T-cell (primary cell): ENCODE data around the gene SAFB2. TPM values are rescaled to one million over a fixed set of nuclear protein-coding genes. Genes with fewer than 3 reads are reported as not detected.
A peak's percentile ranks its signal among the peaks of the same experiment; 100 is the strongest.

ENCODE experiments used
- ATAC-seq, 4 experiments: fragments of 200-7000 bp in 3 of 4; fragments of 150-1000 bp in 1 of 4; cut with Tn5 transposase; replicated peaks in 1 of 4; 1 replicate in 3 of 4; 2 replicates in 1 of 4; pipeline ENCODE4 v1.10.0; 2021; ENCODE audit warnings: moderate library complexity in 3 of 4, mild to moderate bottlenecking in 2 of 4, moderate number of reproducible peaks in 1 of 4
- CTCF ChIA-PET, 2 donors: fragments of 300-600 bp; sonication (Branson Sonifier 250); formaldehyde crosslinking; loops; one replicate each; lab custom pipeline; 2022; ENCODE audit warnings: antibody characterized with exemption in 2 of 2; lab: Charles Lee
- POLR2A ChIA-PET, 2 donors: fragments of 300-600 bp; sonication (Branson Sonifier 250); formaldehyde crosslinking; loops; one replicate each; lab custom pipeline; 2022; ENCODE audit warnings: antibody characterized with exemption in 2 of 2; lab: Charles Lee
- DNase-seq, 35 experiments: peaks; one replicate each; pipeline versions ENCODE4 v3.0.0 to v3.0.0-alpha.2; 2013 to 2023
- H3K27ac ChIP-seq: one replicate; pipeline ENCODE4 v1.5.1; 2013; ENCODE audit warnings: low read length
- H3K27me3 ChIP-seq, 2 experiments: replicated peaks in 1 of 2; 1 replicate in 1 of 2; 2 replicates in 1 of 2; pipeline versions ENCODE4 v1.6.1 to v1.7.0; 2013; ENCODE audit warnings: low read length in 1 of 2, mixed read lengths in 1 of 2; ENCODE audit not compliant: control insufficient read depth in 2 of 2, insufficient read depth in 2 of 2; ENCODE audit errors: extremely low read depth in 1 of 2
- H3K36me3 ChIP-seq, 2 donors: 1 replicate in 1 of 2; 2 replicates in 1 of 2; pipeline versions ENCODE4 v1.6.1 to v1.7.0; 2013; ENCODE audit warnings: low read length in 1 of 2; ENCODE audit not compliant: control insufficient read depth in 2 of 2, insufficient read depth in 1 of 2; ENCODE audit errors: extremely low read depth in 1 of 2
- H3K4me1 ChIP-seq, 2 experiments: 1 replicate in 1 of 2; 2 replicates in 1 of 2; pipeline versions ENCODE4 v1.6.1 to v1.7.0; 2013; ENCODE audit warnings: low read length in 2 of 2, mixed read lengths in 1 of 2; ENCODE audit not compliant: insufficient read depth in 2 of 2, control insufficient read depth in 1 of 2; ENCODE audit errors: extremely low read depth in 1 of 2
- H3K4me3 ChIP-seq, 2 donors: 1 replicate in 1 of 2; 2 replicates in 1 of 2; pipeline versions ENCODE4 v1.5.1 to v1.7.0; 2013; ENCODE audit warnings: mild to moderate bottlenecking in 2 of 2, low read length in 1 of 2, moderate library complexity in 1 of 2; ENCODE audit not compliant: control insufficient read depth in 1 of 2; ENCODE audit errors: extremely low read depth in 1 of 2
- H3K9me3 ChIP-seq: 2 replicates; pipeline ENCODE4 v1.7.0; 2013
- H3K27ac Mint-ChIP-seq, 2 donors: one replicate each; pipeline ENCODE4 v1.8.0; 2020 to 2021; ENCODE audit warnings: mild to moderate bottlenecking in 2 of 2, mixed read lengths in 2 of 2
- H3K27me3 Mint-ChIP-seq, 2 donors: one replicate each; pipeline ENCODE4 v1.8.0; 2021 to 2022; ENCODE audit warnings: mixed read lengths in 2 of 2
- H3K36me3 Mint-ChIP-seq: one replicate; pipeline ENCODE4 v1.8.0; 2021; ENCODE audit warnings: mixed read lengths
- H3K4me1 Mint-ChIP-seq, 3 donors: one replicate each; pipeline ENCODE4 v1.8.0; 2020 to 2022; ENCODE audit warnings: mixed read lengths in 3 of 3, mild to moderate bottlenecking in 1 of 3
- H3K4me3 Mint-ChIP-seq, 3 donors: one replicate each; pipeline ENCODE4 v1.8.0; 2020 to 2022; ENCODE audit warnings: mild to moderate bottlenecking in 3 of 3, mixed read lengths in 3 of 3, moderate library complexity in 3 of 3
- H3K9me3 Mint-ChIP-seq, 3 donors: one replicate each; pipeline ENCODE4 v1.8.0; 2020 to 2022; ENCODE audit warnings: mixed read lengths in 3 of 3
- WGBS: methylation state at CpG from one replicate; pipeline ENCODE4 v1.1.5; 2013; ENCODE audit warnings: missing lambda C conversion rate; ENCODE audit not compliant: insufficient coverage; 5-methylcytosine and 5-hydroxymethylcytosine counted together
- total RNA-seq, 35 experiments: library from RNA in 6 of 35; stranded (reverse) in 6 of 35; fragments of 120-200 nt in 1 of 35; gene quantifications; one replicate each; pipeline versions ENCODE4 v1.2.1 to v1.2.4 and lab custom pipeline; 2013 to 2026

Gene SAFB2
- total RNA-seq, 5 donors from 2014 or later (not counting 1 experiment from before 2014, with no cell fraction given), result 222 to 253 (median 237) TPM

- Mint-ChIP-seq H3K4me1 (no peaks in the 10 kb centered on the region), H3K36me3 (peaks cover 64% of the 10 kb centered on the region), H3K27me3 (no peaks in the 10 kb centered on the region), H3K9me3 (no peaks in the 10 kb centered on the region), H3K27ac (no peak overlapping the region), H3K4me3 (no peak overlapping the region)
- Histone ChIP-seq H3K36me3 (peaks cover 45 to 87% of the 10 kb centered on the region in 2 donors), H3K27ac (no peak overlapping the region), H3K4me1 (no peaks in the 10 kb centered on the region), H3K9me3 (no peaks in the 10 kb centered on the region), H3K4me3 (no peak overlapping the region), H3K27me3 (no peaks in the 10 kb centered on the region)
- WGBS, result 97% methylated on average over 7 of the region's 10 CpGs
- ChIA-PET CTCF (no interaction called here), POLR2A (no interaction called here)
- no peak for DNase-seq
- ATAC-seq, result no peak
Observed at GRCh38 chr19:5652261-5652660, 29.7 kb upstream of the SAFB2 start.

- no peaks in the 10 kb centered on the region for H3K27me3 ChIP-seq
- peaks cover 70% of the 10 kb centered on the region for H3K36me3 Mint-ChIP-seq
- ATAC-seq (no peak), DNase-seq (no peak)
- H3K4me3 ChIP-seq, result no peak overlapping the region
- WGBS, result 95% methylated on average over 5 of the region's 5 CpGs
- ChIA-PET CTCF (no interaction called here), POLR2A (no interaction called here)
- no peaks in the 10 kb centered on the region for H3K4me1 ChIP-seq
- H3K4me3 Mint-ChIP-seq, result no peak overlapping the region
- no peak overlapping the region for H3K27ac ChIP-seq
- H3K36me3 ChIP-seq, result peaks cover 49 to 87% of the 10 kb centered on the region in 2 donors
- H3K9me3 Mint-ChIP-seq, result no peaks in the 10 kb centered on the region
- H3K9me3 ChIP-seq, result no peaks in the 10 kb centered on the region
- no peak overlapping the region for H3K27ac Mint-ChIP-seq
- peaks cover 0 to 7% (median 3%) of the 10 kb centered on the region in 3 donors for H3K4me1 Mint-ChIP-seq
- no peaks in the 10 kb centered on the region for H3K27me3 Mint-ChIP-seq
Observed at GRCh38 chr19:5651361-5651760, 28.8 kb upstream of the SAFB2 start.

- Mint-ChIP-seq H3K4me3 (no peak overlapping the region), H3K27ac (no peak overlapping the region), H3K36me3 (peaks cover 72% of the 10 kb centered on the region), H3K27me3 (no peaks in the 10 kb centered on the region), H3K9me3 (no peaks in the 10 kb centered on the region), H3K4me1 (peaks cover 14 to 25% (median 21%) of the 10 kb centered on the region in 3 donors)
- ATAC-seq (no peak), DNase-seq (no peak)
- CTCF ChIA-PET, result no interaction called here
- Histone ChIP-seq H3K4me1 (no peaks in the 10 kb centered on the region), H3K4me3 (no peak overlapping the region), H3K27ac (no peak overlapping the region), H3K27me3 (no peaks in the 10 kb centered on the region), H3K36me3 (peaks cover 34 to 82% of the 10 kb centered on the region in 2 donors), H3K9me3 (no peaks in the 10 kb centered on the region)
- POLR2A ChIA-PET, result no interaction called here
- 100% methylated on average over 3 of the region's 11 CpGs for WGBS
Observed at GRCh38 chr19:5648464-5648863, 25.9 kb upstream of the SAFB2 start.

- Mint-ChIP-seq H3K36me3 (peaks cover 68% of the 10 kb centered on the region), H3K4me3 (no peak overlapping the region), H3K9me3 (no peaks in the 10 kb centered on the region), H3K27me3 (no peaks in the 10 kb centered on the region), H3K4me1 (peaks cover 23 to 36% (median 26%) of the 10 kb centered on the region in 3 donors), H3K27ac (no peak overlapping the region)
- POLR2A ChIA-PET, result interaction anchor here in 1 of 2 donors (0.6 kb wide), 1 partner anchor 1344 kb away, joined by 3 read pairs; no protein-coding TSS in a partner anchor
- ATAC-seq, result no peak
- no peak for DNase-seq
- no peaks in the 10 kb centered on the region for H3K4me1 ChIP-seq
- H3K4me3 ChIP-seq, result no peak overlapping the region
- WGBS, result 98% methylated on average over 4 of the region's 4 CpGs
- no peaks in the 10 kb centered on the region for H3K27me3 ChIP-seq
- H3K27ac ChIP-seq, result no peak overlapping the region
- H3K9me3 ChIP-seq, result no peaks in the 10 kb centered on the region
- CTCF ChIA-PET, result no interaction called here
- peaks cover 25 to 82% of the 10 kb centered on the region in 2 donors for H3K36me3 ChIP-seq
Observed at GRCh38 chr19:5646703-5647102, 24.1 kb upstream of the SAFB2 start.

GRCh38 chr19:5645409-5645808, 22.8 kb upstream of the SAFB2 start:
- POLR2A ChIA-PET, result interaction anchor here (0.6 kb wide), 2 partner anchors 15 to 71 kb away, joined by 3 to 11 read pairs; no protein-coding TSS in a partner anchor
- 100% methylated on average over 3 of the region's 5 CpGs for WGBS
- no peak overlapping the region for H3K27ac ChIP-seq
- peaks cover 26 to 42% (median 29%) of the 10 kb centered on the region in 3 donors for H3K4me1 Mint-ChIP-seq
- no peak overlapping the region for H3K4me3 ChIP-seq
- ATAC-seq, result no peak
- peaks cover 20 to 76% of the 10 kb centered on the region in 2 donors for H3K36me3 ChIP-seq
- peaks cover 66% of the 10 kb centered on the region for H3K36me3 Mint-ChIP-seq
- no peaks in the 10 kb centered on the region for H3K27me3 Mint-ChIP-seq
- no peak overlapping the region for H3K4me3 Mint-ChIP-seq
- CTCF ChIA-PET, result no interaction called here
- DNase-seq, result no peak
- H3K27ac Mint-ChIP-seq, result no peak overlapping the region
- H3K9me3 Mint-ChIP-seq, result no peaks in the 10 kb centered on the region
- no peaks in the 10 kb centered on the region for H3K27me3 ChIP-seq
- H3K4me1 ChIP-seq, result no peaks in the 10 kb centered on the region
- no peaks in the 10 kb centered on the region for H3K9me3 ChIP-seq

- no peak overlapping the region for H3K4me3 ChIP-seq
- no peak for ATAC-seq
- CTCF ChIA-PET, result no interaction called here
- H3K9me3 ChIP-seq, result no peaks in the 10 kb centered on the region
- no peak for DNase-seq
- Mint-ChIP-seq H3K36me3 (peaks cover 59% of the 10 kb centered on the region), H3K27me3 (no peaks in the 10 kb centered on the region), H3K4me3 (no peak overlapping the region), H3K4me1 (peaks cover 26 to 45% (median 33%) of the 10 kb centered on the region in 3 donors), H3K9me3 (no peaks in the 10 kb centered on the region), H3K27ac (peak overlapping the region in 1 of 2 donors; percentile 34)
- H3K27me3 ChIP-seq, result no peaks in the 10 kb centered on the region
- H3K36me3 ChIP-seq, result peaks cover 20 to 68% of the 10 kb centered on the region in 2 donors
- no peak overlapping the region for H3K27ac ChIP-seq
- no peaks in the 10 kb centered on the region for H3K4me1 ChIP-seq
- 100% methylated on average over 1 of the region's 2 CpGs for WGBS
- POLR2A ChIA-PET, result interaction anchor here in 1 of 2 donors (0.5 kb wide), 1 partner anchor 1883 kb away, joined by 8 read pairs; no protein-coding TSS in a partner anchor
Observed at GRCh38 chr19:5644037-5644436, 21.5 kb upstream of the SAFB2 start.
